Prostate gland (tissue), 2 donors: Measurements from ENCODE around the gene MED15. TPM values are rescaled to one million over a fixed set of nuclear protein-coding genes. Genes with fewer than 3 reads are reported as not detected.

Experiments used
- DNase-seq: peaks from one replicate; pipeline ENCODE4 v3.0.0-alpha.2; 2019; ENCODE audit warnings: low spot score
- H3K27ac ChIP-seq, 2 donors: fragments of 200-600 bp; sonication (generic); 2 replicates each; pipeline ENCODE4 v1.5.1; 2017 to 2019
- H3K27me3 ChIP-seq: fragments of 200-600 bp; sonication (generic); replicated peaks from 2 replicates; pipeline ENCODE4 v1.5.1; 2019; ENCODE audit not compliant: insufficient read depth
- H3K36me3 ChIP-seq, 2 donors: fragments of 200-600 bp; sonication (generic); 1 replicate in 1 of 2; 2 replicates in 1 of 2; pipeline versions ENCODE4 v1.5.1 to v1.8.1; 2017 to 2019
- H3K4me1 ChIP-seq: fragments of 200-600 bp; sonication (generic); replicated peaks from 2 replicates; pipeline ENCODE4 v1.5.1; 2019
- H3K4me3 ChIP-seq, 2 donors: fragments of 200-600 bp; sonication (generic); 2 replicates each; pipeline ENCODE4 v1.5.1; 2017 to 2019
- H3K9me3 ChIP-seq: fragments of 200-600 bp; sonication (generic); 2 replicates; pipeline ENCODE4 v1.5.1; 2017
- CTCF ChIP-seq, 4 experiments: fragments of 200-600 bp in 2 of 4; fragments of 450-650 bp in 2 of 4; sonication (generic) in 2 of 4; IDR thresholded peaks; 1 replicate in 3 of 4; 2 replicates in 1 of 4; pipeline ENCODE4 v1.5.1; 2016 to 2019; ENCODE audit warnings: antibody characterized with exemption in 4 of 4, mild to moderate bottlenecking in 2 of 4, moderate library complexity in 2 of 4
- POLR2A ChIP-seq: fragments of 450-650 bp; IDR thresholded peaks from one replicate; pipeline ENCODE4 v1.6.1; 2016; ENCODE audit warnings: antibody characterized with exemption, mild to moderate bottlenecking
- POLR2AphosphoS5 ChIP-seq: sonication (generic); formaldehyde crosslinking; IDR thresholded peaks from one replicate; pipeline ENCODE4 v1.6.1; 2017; ENCODE audit warnings: antibody characterized with exemption
- WGBS: methylation state at CpG from one replicate; pipeline ENCODE4 v1.1.5; 2018; 5-methylcytosine and 5-hydroxymethylcytosine counted together
- intact Hi-C: fragments of 100-400 bp; cut with DNase I; formaldehyde crosslinking; loops from one replicate; pipeline ENCODE4 v1.14.2; 2022
- total RNA-seq, 2 donors: library from RNA; depleted of rRNA; stranded (reverse); fragments of >200 nt; gene quantifications; one replicate each; pipeline ENCODE4 v1.1.0, GENCODE V29; 2016

Gene MED15
- total RNA-seq, 2 donors from 2014 or later = 43.2 to 87.1 TPM

- Histone ChIP-seq H3K27ac (no peak overlapping the region), H3K9me3 (no peaks in the 10 kb centered on the region), H3K4me1 (no peaks in the 10 kb centered on the region), H3K4me3 (no peak overlapping the region), H3K27me3 (no peaks in the 10 kb centered on the region), H3K36me3 (peaks cover 5 to 15% of the 10 kb centered on the region in 2 donors)
- intact Hi-C loops = no loop called here
- WGBS = 62% methylated on average over 5 of the region's 5 CpGs
- TF ChIP-seq POLR2AphosphoS5 (no peak), POLR2A (no peak), CTCF (IDR thresholded peaks at IDR 0.05) (no peak)
- DNase-seq = no peak
Observed at GRCh38 chr22:20578707-20579106, 71.3 kb downstream of the MED15 start.

- H3K4me1 ChIP-seq = no peaks in the 10 kb centered on the region
- peaks cover 12 to 13% of the 10 kb centered on the region in 2 donors for H3K36me3 ChIP-seq
- H3K4me3 ChIP-seq = no peak overlapping the region
- H3K27me3 ChIP-seq = no peaks in the 10 kb centered on the region
- H3K27ac ChIP-seq = no peak overlapping the region
- intact Hi-C loops = no loop called here
- TF ChIP-seq POLR2AphosphoS5 (no peak), CTCF (IDR thresholded peaks at IDR 0.05) (no peak), POLR2A (no peak)
- H3K9me3 ChIP-seq = no peaks in the 10 kb centered on the region
- 64% methylated on average over 14 of the region's 14 CpGs for WGBS
- DNase-seq = no peak
Observed at GRCh38 chr22:20579273-20580120, 72.1 kb downstream of the MED15 start.

- H3K27me3 ChIP-seq = no peaks in the 10 kb centered on the region
- H3K27ac ChIP-seq = no peak overlapping the region
- WGBS = 90% methylated on average over 7 of the region's 7 CpGs
- TF ChIP-seq CTCF (IDR thresholded peaks at IDR 0.05) = no peak
- TF ChIP-seq POLR2A = no peak
- TF ChIP-seq POLR2AphosphoS5 = no peak
- no peak overlapping the region for H3K4me3 ChIP-seq
- no peaks in the 10 kb centered on the region for H3K4me1 ChIP-seq
- DNase-seq = no peak
- H3K36me3 ChIP-seq = peaks cover 14 to 16% of the 10 kb centered on the region in 2 donors
- H3K9me3 ChIP-seq = no peaks in the 10 kb centered on the region
- intact Hi-C loops = no loop called here
Observed at GRCh38 chr22:20580179-20580578, 72.8 kb downstream of the MED15 start.

- Histone ChIP-seq H3K27me3 (no peaks in the 10 kb centered on the region), H3K4me3 (no peak overlapping the region), H3K36me3 (peaks cover 19 to 20% of the 10 kb centered on the region in 2 donors), H3K9me3 (no peaks in the 10 kb centered on the region), H3K27ac (no peak overlapping the region), H3K4me1 (no peaks in the 10 kb centered on the region)
- DNase-seq = no peak
- no peak for TF ChIP-seq POLR2A
- TF ChIP-seq CTCF (IDR thresholded peaks at IDR 0.05) = no peak
- TF ChIP-seq POLR2AphosphoS5 = no peak
- intact Hi-C loops = no loop called here
- WGBS = 91% methylated on average over 19 of the region's 19 CpGs
Observed at GRCh38 chr22:20580611-20581502, 73.4 kb downstream of the MED15 start.
